ENCODE measurements around the gene KDM4C. TPM values are rescaled to one million over a fixed set of nuclear protein-coding genes. Genes with fewer than 3 reads are reported as not detected.
A peak's percentile ranks its signal among the peaks of the same experiment; 100 is the strongest.

KDM4C gene
- total RNA-seq, 1 donor from 2014 or later, result 16.5 TPM

DNA sequence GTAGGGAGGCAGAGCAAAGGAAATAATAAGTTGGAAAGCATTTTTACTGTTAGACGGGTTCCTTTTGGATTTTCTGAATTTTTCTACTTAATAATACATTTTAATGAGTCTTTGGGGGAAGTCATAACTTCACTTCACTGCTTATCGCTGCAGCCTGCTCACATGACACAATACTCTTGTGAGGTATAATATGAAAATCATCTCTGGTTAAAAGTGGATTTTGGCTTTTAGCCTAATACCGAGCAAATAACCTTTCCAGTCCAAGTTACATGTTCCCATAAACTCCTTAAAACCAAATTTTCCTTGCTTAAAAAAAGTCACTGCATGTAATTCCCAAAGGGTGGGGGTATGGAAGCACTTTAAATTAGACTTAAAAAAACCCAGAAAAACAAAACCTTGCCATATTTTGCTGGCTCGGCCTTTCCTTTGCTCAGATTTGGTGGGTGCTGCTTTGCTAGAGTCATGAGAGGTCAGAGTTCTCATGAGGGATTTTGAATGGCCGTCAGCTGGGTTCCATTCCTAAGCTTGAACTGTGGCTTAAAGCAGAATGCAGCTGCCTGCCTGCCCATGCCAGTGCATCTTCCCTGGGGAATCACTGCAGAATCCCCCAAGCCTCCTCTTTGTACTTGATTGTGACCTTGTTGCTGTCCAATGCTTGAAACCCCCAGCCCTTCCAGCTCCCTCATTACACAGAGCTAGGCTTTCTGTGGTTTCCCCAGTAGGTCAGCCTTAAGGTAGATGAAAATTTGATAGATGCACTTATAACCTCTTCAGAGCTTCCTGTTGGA is 331.8 kb downstream of the KDM4C start:
- Mint-ChIP-seq H3K27ac (no peak overlapping the region), H3K4me3 (no peak overlapping the region), H3K9me3 (no peaks in the 10 kb centered on the region), H3K4me1 (ENCODE audit: unreplicated experiment) (peaks cover 20% of the 10 kb centered on the region), H3K36me3 (no peaks in the 10 kb centered on the region), H3K27me3 (no peaks in the 10 kb centered on the region)
- TF ChIP-seq, protein P1, sequence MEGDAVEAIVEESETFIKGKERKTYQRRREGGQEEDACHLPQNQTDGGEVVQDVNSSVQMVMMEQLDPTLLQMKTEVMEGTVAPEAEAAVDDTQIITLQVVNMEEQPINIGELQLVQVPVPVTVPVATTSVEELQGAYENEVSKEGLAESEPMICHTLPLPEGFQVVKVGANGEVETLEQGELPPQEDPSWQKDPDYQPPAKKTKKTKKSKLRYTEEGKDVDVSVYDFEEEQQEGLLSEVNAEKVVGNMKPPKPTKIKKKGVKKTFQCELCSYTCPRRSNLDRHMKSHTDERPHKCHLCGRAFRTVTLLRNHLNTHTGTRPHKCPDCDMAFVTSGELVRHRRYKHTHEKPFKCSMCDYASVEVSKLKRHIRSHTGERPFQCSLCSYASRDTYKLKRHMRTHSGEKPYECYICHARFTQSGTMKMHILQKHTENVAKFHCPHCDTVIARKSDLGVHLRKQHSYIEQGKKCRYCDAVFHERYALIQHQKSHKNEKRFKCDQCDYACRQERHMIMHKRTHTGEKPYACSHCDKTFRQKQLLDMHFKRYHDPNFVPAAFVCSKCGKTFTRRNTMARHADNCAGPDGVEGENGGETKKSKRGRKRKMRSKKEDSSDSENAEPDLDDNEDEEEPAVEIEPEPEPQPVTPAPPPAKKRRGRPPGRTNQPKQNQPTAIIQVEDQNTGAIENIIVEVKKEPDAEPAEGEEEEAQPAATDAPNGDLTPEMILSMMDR (conservative IDR thresholded peaks at IDR 0.05), result no peak
- no peak for DNase-seq (ENCODE audit: extremely low spot score, unreplicated experiment)

DNA sequence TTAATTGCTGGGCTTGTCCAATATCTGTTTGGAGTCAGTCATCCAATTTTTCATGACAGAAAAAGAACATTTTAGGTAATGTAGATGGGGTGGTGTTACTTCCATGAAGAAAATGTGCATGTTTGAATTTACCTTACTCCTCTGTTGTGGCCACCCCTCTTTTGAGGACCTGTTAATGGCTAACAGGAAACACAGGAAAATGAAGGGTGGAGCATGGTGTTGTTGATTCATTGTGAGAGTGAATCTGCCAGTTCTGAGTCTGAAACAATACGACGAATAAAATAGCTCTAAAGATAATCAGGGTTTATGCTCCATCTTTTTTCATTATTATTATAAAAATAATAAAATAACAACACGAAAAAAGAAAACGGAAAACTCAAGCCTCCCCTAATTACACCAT is 335.3 kb downstream of the KDM4C start:
- no peaks in the 10 kb centered on the region for H3K9me3 Mint-ChIP-seq
- no peak for DNase-seq (ENCODE audit: extremely low spot score, unreplicated experiment)
- H3K27me3 Mint-ChIP-seq, result no peaks in the 10 kb centered on the region
- no peak overlapping the region for H3K4me3 Mint-ChIP-seq
- H3K4me1 Mint-ChIP-seq (ENCODE audit: unreplicated experiment), result peaks cover 24% of the 10 kb centered on the region
- H3K27ac Mint-ChIP-seq, result no peak overlapping the region
- H3K36me3 Mint-ChIP-seq, result no peaks in the 10 kb centered on the region
- TF ChIP-seq, protein P1 (conservative IDR thresholded peaks at IDR 0.05), result no peak

DNA sequence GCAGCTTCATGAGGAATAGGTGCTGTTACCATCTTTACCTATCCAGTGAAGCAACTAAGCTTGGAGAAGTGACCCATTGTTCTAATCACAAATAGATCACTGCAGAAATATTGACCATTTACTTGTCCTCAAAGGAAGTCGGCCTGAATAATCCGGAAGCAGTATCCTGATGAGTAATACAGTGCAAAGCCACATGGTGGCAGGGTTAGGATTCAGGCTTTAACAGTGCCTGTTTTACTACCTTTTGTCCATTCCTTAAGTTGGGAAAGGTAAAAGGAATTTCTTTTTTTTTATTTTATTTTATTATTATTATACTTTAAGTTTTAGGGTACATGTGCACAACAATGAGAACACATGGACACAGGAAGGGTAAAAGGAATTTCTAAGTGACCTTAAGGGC is 336.3 kb downstream of the KDM4C start:
- DNase-seq (ENCODE audit: extremely low spot score, unreplicated experiment), result no peak
- no peaks in the 10 kb centered on the region for H3K27me3 Mint-ChIP-seq
- no peak overlapping the region for H3K27ac Mint-ChIP-seq
- H3K36me3 Mint-ChIP-seq, result peaks cover 4% of the 10 kb centered on the region
- H3K9me3 Mint-ChIP-seq, result no peaks in the 10 kb centered on the region
- TF ChIP-seq, protein P1 (conservative IDR thresholded peaks at IDR 0.05), result peak; percentile 72
- H3K4me1 Mint-ChIP-seq (ENCODE audit: unreplicated experiment), result peaks cover 17% of the 10 kb centered on the region
- H3K4me3 Mint-ChIP-seq, result no peak overlapping the region

DNA sequence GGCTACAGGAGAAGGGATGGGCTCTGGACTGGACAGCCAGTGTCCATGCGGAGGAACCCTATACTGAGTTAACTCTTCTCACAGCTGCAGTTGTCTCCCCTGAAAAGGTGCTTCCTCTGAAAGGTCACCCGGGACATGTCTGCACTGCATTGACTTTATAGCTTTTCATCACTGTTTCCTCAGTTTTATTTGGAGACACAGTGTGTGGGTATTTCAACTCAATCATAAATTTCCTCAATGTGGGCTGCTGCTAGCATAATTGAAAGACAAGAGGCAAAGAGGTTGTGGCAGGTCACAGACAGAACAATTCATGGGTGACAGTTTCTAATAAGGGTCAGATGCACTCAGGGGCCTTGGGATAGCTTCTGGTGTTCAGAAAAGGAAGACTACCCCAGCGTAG is 336.8 kb downstream of the KDM4C start:
- TF ChIP-seq, protein P1 (conservative IDR thresholded peaks at IDR 0.05), result no peak
- no peaks in the 10 kb centered on the region for H3K9me3 Mint-ChIP-seq
- no peaks in the 10 kb centered on the region for H3K27me3 Mint-ChIP-seq
- peaks cover 4% of the 10 kb centered on the region for H3K36me3 Mint-ChIP-seq
- DNase-seq (ENCODE audit: extremely low spot score, unreplicated experiment), result no peak
- H3K27ac Mint-ChIP-seq, result no peak overlapping the region
- H3K4me3 Mint-ChIP-seq, result no peak overlapping the region
- peaks cover 12% of the 10 kb centered on the region for H3K4me1 Mint-ChIP-seq (ENCODE audit: unreplicated experiment)

DNA sequence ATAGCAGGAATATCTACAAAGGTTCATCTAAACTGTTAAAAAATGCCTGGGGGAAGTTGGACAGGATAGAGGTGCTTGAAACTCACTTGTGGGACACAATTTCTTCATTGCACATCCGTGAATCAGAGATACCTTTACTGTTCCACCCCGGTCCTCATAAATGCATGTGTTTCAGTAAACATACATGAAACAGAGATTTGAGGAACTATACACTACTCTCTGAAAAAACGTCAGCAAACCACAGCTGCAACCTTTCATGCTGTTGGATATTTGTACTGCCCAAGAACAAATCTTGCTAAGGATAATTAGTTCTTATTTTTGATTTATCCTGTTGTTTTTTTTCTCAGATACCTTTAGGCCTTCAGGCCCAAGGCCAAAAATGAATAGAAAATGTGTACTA is 337.3 kb downstream of the KDM4C start:
- Mint-ChIP-seq H3K27me3 (no peaks in the 10 kb centered on the region), H3K4me1 (ENCODE audit: unreplicated experiment) (peaks cover 7% of the 10 kb centered on the region), H3K4me3 (no peak overlapping the region), H3K9me3 (no peaks in the 10 kb centered on the region), H3K27ac (no peak overlapping the region), H3K36me3 (peaks cover 4% of the 10 kb centered on the region)
- DNase-seq (ENCODE audit: extremely low spot score, unreplicated experiment), result no peak
- TF ChIP-seq, protein P1 (conservative IDR thresholded peaks at IDR 0.05), result no peak
